ENCODE measurements around the gene XCR1.

- no peak for TF ChIP-seq CTCF (IDR thresholded peaks at IDR 0.05 in 2 of 3, conservative IDR thresholded peaks at IDR 0.05 in 1 of 3; ENCODE audit: insufficient read depth in 2 of 3, low read depth in 1 of 3, low read length in 3 of 3)
- TF ChIP-seq EGR1 (conservative IDR thresholded peaks at IDR 0.05), result no peak
These were observed 52.6 kb downstream of the XCR1 start for GRCh38 chr3:45974686-45975085.

Measured in K562 (cell line).